Measurements from ENCODE around the gene SMPDL3B.

GRCh38 chr1:27940870-27941560 is 6.2 kb downstream of the SMPDL3B start:
- TF ChIP-seq POLR2AphosphoS5 (IDR thresholded peaks at IDR 0.05): no peak
- TF ChIP-seq CTCF (IDR thresholded peaks at IDR 0.05): no peak
- TF ChIP-seq POLR2A (IDR thresholded peaks at IDR 0.05): no peak

Data from gastroesophageal sphincter (tissue), 3 donors.